Liver (tissue), 3 donors: ENCODE results near the gene OR2AT4.

Source experiments
- CTCF ChIP-seq: fragments of 150-350 bp; IDR thresholded peaks from 2 replicates; pipeline ENCODE4 v1.5.1; 2017; ENCODE audit warnings: improper control_type of control experiment, low read depth, low read length; ENCODE audit not compliant: missing input control
- HNF4G ChIP-seq: IDR thresholded peaks from 2 replicates; pipeline ENCODE4 v1.6.1; 2016; ENCODE audit warnings: antibody characterized with exemption
- MAX ChIP-seq: IDR thresholded peaks from 2 replicates; pipeline ENCODE4 v1.6.1; 2016; ENCODE audit warnings: antibody characterized with exemption
- RAD21 ChIP-seq, 2 donors: IDR thresholded peaks; 2 replicates each; pipeline ENCODE4 v1.6.1; 2016; ENCODE audit warnings: antibody characterized with exemption in 2 of 2, mild to moderate bottlenecking in 2 of 2
- TAF1 ChIP-seq: conservative IDR thresholded peaks from 2 replicates; pipeline ENCODE4 v1.6.1; 2016; ENCODE audit warnings: antibody characterized with exemption, mild to moderate bottlenecking
- YY1 ChIP-seq: IDR thresholded peaks from 2 replicates; pipeline ENCODE4 v1.6.1; 2016; ENCODE audit warnings: antibody characterized with exemption, mild to moderate bottlenecking
- donor health status: healthy.
- donor health status: healthy.

- no peak for TF ChIP-seq CTCF
- TF ChIP-seq HNF4G, result no peak
- TF ChIP-seq TAF1, result no peak
- TF ChIP-seq MAX, result no peak
- no peak for TF ChIP-seq RAD21 (IDR thresholded peaks at IDR 0.05)
- no peak for TF ChIP-seq YY1
Observed at GRCh38 chr11:75144716-75145014, 48.0 kb upstream of the OR2AT4 start.
